Neural progenitor cell (in vitro differentiated cells): ENCODE results near the gene ERVFRD-1.

Experiments
- EZH2 ChIP-seq: fragments of 200-600 bp; sonication (generic); IDR thresholded peaks from 2 replicates; pipeline ENCODE4 v1.6.1; 2017; ENCODE audit warnings: antibody characterized with exemption, mild to moderate bottlenecking, moderate library complexity
- EZH2phosphoT487 ChIP-seq: fragments of 200-600 bp; sonication (generic); IDR thresholded peaks from 2 replicates; pipeline ENCODE4 v1.6.1; 2017; ENCODE audit warnings: antibody characterized with exemption

GRCh38 chr6:11129908-11130565 is 18.5 kb upstream of the ERVFRD-1 start:
- TF ChIP-seq EZH2 (no peak), EZH2phosphoT487 (no peak)
